CD4-positive, CD25-positive, alpha-beta regulatory T cell (primary cell): ENCODE measurements around the gene LCMT1. TPM values are rescaled to one million over a fixed set of nuclear protein-coding genes. Genes with fewer than 3 reads are reported as not detected.

Experiments
- ATAC-seq, 2 donors: fragments of 150-1000 bp; cut with Tn5 transposase; one replicate each; pipeline ENCODE4 v1.10.0; 2021; ENCODE audit warnings: low read depth in 2 of 2, moderate number of reproducible peaks in 2 of 2, moderate library complexity in 1 of 2
- DNase-seq, 3 donors: peaks; one replicate each; pipeline versions ENCODE4 v3.0.0 to v3.0.0-alpha.2; 2012 to 2022; ENCODE audit warnings: mixed read lengths in 1 of 3
- H3K27ac ChIP-seq: one replicate; pipeline ENCODE4 v1.7.0; 2013; ENCODE audit warnings: mild to moderate bottlenecking, low read length; ENCODE audit not compliant: insufficient read depth, poor library complexity, severe bottlenecking
- H3K27me3 ChIP-seq: one replicate; pipeline ENCODE4 v1.7.0; 2013; ENCODE audit warnings: low read length; ENCODE audit not compliant: control insufficient read depth, insufficient read depth
- H3K36me3 ChIP-seq: one replicate; pipeline ENCODE4 v1.7.0; 2013; ENCODE audit warnings: mild to moderate bottlenecking, low read length, moderate library complexity; ENCODE audit not compliant: control insufficient read depth, insufficient read depth
- H3K4me1 ChIP-seq: 2 replicates; pipeline ENCODE4 v1.7.0; 2013; ENCODE audit warnings: mild to moderate bottlenecking, low read length; ENCODE audit not compliant: insufficient read depth, control insufficient read depth, poor library complexity, severe bottlenecking
- H3K4me3 ChIP-seq: one replicate; pipeline ENCODE4 v1.7.0; 2013; ENCODE audit warnings: low read depth, mild to moderate bottlenecking, low read length, moderate library complexity
- H3K9me3 ChIP-seq, 2 experiments: 1 replicate in 1 of 2; 2 replicates in 1 of 2; pipeline ENCODE4 v1.7.0; 2013; ENCODE audit warnings: low read length in 2 of 2, mild to moderate bottlenecking in 1 of 2, moderate library complexity in 1 of 2; ENCODE audit not compliant: control insufficient read depth in 2 of 2
- H3K27ac Mint-ChIP-seq, 3 donors: one replicate each; pipeline ENCODE4 v1.8.0; 2020 to 2022; ENCODE audit warnings: mild to moderate bottlenecking in 3 of 3, mixed read lengths in 3 of 3, moderate library complexity in 2 of 3
- H3K27me3 Mint-ChIP-seq: one replicate; pipeline ENCODE4 v1.8.0; 2022; ENCODE audit warnings: mild to moderate bottlenecking, mixed read lengths
- H3K36me3 Mint-ChIP-seq: one replicate; pipeline ENCODE4 v1.8.0; 2020; ENCODE audit warnings: mixed read lengths
- H3K4me1 Mint-ChIP-seq, 4 donors: one replicate each; pipeline ENCODE4 v1.8.0; 2020 to 2022; ENCODE audit warnings: mixed read lengths in 4 of 4, mild to moderate bottlenecking in 1 of 4
- H3K4me3 Mint-ChIP-seq, 4 donors: one replicate each; pipeline ENCODE4 v1.8.0; 2020 to 2022; ENCODE audit warnings: mild to moderate bottlenecking in 4 of 4, mixed read lengths in 4 of 4, moderate library complexity in 3 of 4
- H3K9me3 Mint-ChIP-seq, 7 donors: one replicate each; pipeline ENCODE4 v1.8.0; 2020 to 2022; ENCODE audit warnings: mixed read lengths in 7 of 7, mild to moderate bottlenecking in 3 of 7, moderate library complexity in 2 of 7
- polyA plus RNA-seq, 4 donors: library from polyadenylated mRNA; unstranded; fragments of 300-500 nt; fragmentation: Illumina TruSeq; gene quantifications; one replicate each; pipeline ENCODE4 v1.2.3, GENCODE V29; 2021
- total RNA-seq: library from RNA; stranded (reverse); gene quantifications from one replicate; pipeline ENCODE4 v1.2.3, GENCODE V29; 2022

Gene LCMT1
- total and polyA plus RNA-seq, 5 donors from 2014 or later = 44.0 to 70.3 (median 50.5) TPM

- Histone ChIP-seq H3K27me3 (no peaks in the 10 kb centered on the region), H3K36me3 (no peaks in the 10 kb centered on the region), H3K4me1 (no peaks in the 10 kb centered on the region), H3K4me3 (no peak overlapping the region), H3K27ac (no peak overlapping the region), H3K9me3 (no peaks in the 10 kb centered on the region)
- Mint-ChIP-seq H3K36me3 (no peaks in the 10 kb centered on the region), H3K4me1 (no peaks in the 10 kb centered on the region), H3K27ac (peak overlapping the region in 1 of 3 donors; percentile 62), H3K27me3 (peaks cover 9% of the 10 kb centered on the region), H3K4me3 (no peak overlapping the region), H3K9me3 (no peaks in the 10 kb centered on the region)
- ATAC-seq (no peak), DNase-seq (no peak)
Measured at GRCh38 chr16:25210758-25211157, 99.2 kb downstream of the LCMT1 start.

GRCh38 chr16:25212636-25213035, 101.1 kb downstream of the LCMT1 start:
- H3K27ac Mint-ChIP-seq = no peak overlapping the region
- Histone ChIP-seq H3K27ac (no peak overlapping the region), H3K36me3 (no peaks in the 10 kb centered on the region), H3K4me1 (no peaks in the 10 kb centered on the region), H3K27me3 (no peaks in the 10 kb centered on the region), H3K9me3 (no peaks in the 10 kb centered on the region), H3K4me3 (no peak overlapping the region)
- no peak overlapping the region for H3K4me3 Mint-ChIP-seq
- H3K9me3 Mint-ChIP-seq = no peaks in the 10 kb centered on the region
- ATAC-seq = no peak
- H3K36me3 Mint-ChIP-seq = no peaks in the 10 kb centered on the region
- H3K4me1 Mint-ChIP-seq = no peaks in the 10 kb centered on the region
- DNase-seq = no peak
- peaks cover 9% of the 10 kb centered on the region for H3K27me3 Mint-ChIP-seq

- H3K4me1 ChIP-seq = no peaks in the 10 kb centered on the region
- no peaks in the 10 kb centered on the region for H3K9me3 Mint-ChIP-seq
- no peak overlapping the region for H3K4me3 Mint-ChIP-seq
- no peak overlapping the region for H3K27ac Mint-ChIP-seq
- H3K36me3 ChIP-seq = no peaks in the 10 kb centered on the region
- no peaks in the 10 kb centered on the region for H3K36me3 Mint-ChIP-seq
- H3K4me3 ChIP-seq = no peak overlapping the region
- no peaks in the 10 kb centered on the region for H3K27me3 ChIP-seq
- H3K27ac ChIP-seq = no peak overlapping the region
- ATAC-seq = no peak
- no peaks in the 10 kb centered on the region for H3K4me1 Mint-ChIP-seq
- peaks cover 14% of the 10 kb centered on the region for H3K27me3 Mint-ChIP-seq
- no peaks in the 10 kb centered on the region for H3K9me3 ChIP-seq
- DNase-seq = no peak
Measured at GRCh38 chr16:25213709-25214397, 102.3 kb downstream of the LCMT1 start.

- Histone ChIP-seq H3K27me3 (no peaks in the 10 kb centered on the region), H3K27ac (no peak overlapping the region), H3K4me3 (no peak overlapping the region), H3K4me1 (no peaks in the 10 kb centered on the region), H3K36me3 (no peaks in the 10 kb centered on the region), H3K9me3 (no peaks in the 10 kb centered on the region)
- no peak overlapping the region for H3K27ac Mint-ChIP-seq
- ATAC-seq = no peak
- H3K9me3 Mint-ChIP-seq = no peaks in the 10 kb centered on the region
- H3K4me1 Mint-ChIP-seq = no peaks in the 10 kb centered on the region
- DNase-seq = no peak
- no peak overlapping the region for H3K4me3 Mint-ChIP-seq
- no peaks in the 10 kb centered on the region for H3K36me3 Mint-ChIP-seq
- peaks cover 8% of the 10 kb centered on the region for H3K27me3 Mint-ChIP-seq
Measured at GRCh38 chr16:25217112-25217511, 105.6 kb downstream of the LCMT1 start.

GRCh38 chr16:25217921-25218320, 106.4 kb downstream of the LCMT1 start:
- H3K36me3 ChIP-seq = no peaks in the 10 kb centered on the region
- Mint-ChIP-seq H3K4me3 (no peak overlapping the region), H3K27ac (no peak overlapping the region), H3K27me3 (peaks cover 8% of the 10 kb centered on the region), H3K4me1 (no peaks in the 10 kb centered on the region), H3K9me3 (no peaks in the 10 kb centered on the region), H3K36me3 (no peaks in the 10 kb centered on the region)
- no peaks in the 10 kb centered on the region for H3K9me3 ChIP-seq
- H3K27me3 ChIP-seq = no peaks in the 10 kb centered on the region
- ATAC-seq = no peak
- H3K4me1 ChIP-seq = no peaks in the 10 kb centered on the region
- DNase-seq = no peak
- no peak overlapping the region for H3K27ac ChIP-seq
- no peak overlapping the region for H3K4me3 ChIP-seq

- no peak overlapping the region for H3K27ac ChIP-seq
- no peaks in the 10 kb centered on the region for H3K9me3 ChIP-seq
- ATAC-seq (no peak), DNase-seq (no peak)
- H3K27me3 ChIP-seq = no peaks in the 10 kb centered on the region
- H3K9me3 Mint-ChIP-seq = no peaks in the 10 kb centered on the region
- H3K4me3 ChIP-seq = no peak overlapping the region
- H3K27me3 Mint-ChIP-seq = peaks cover 8% of the 10 kb centered on the region
- H3K27ac Mint-ChIP-seq = no peak overlapping the region
- no peaks in the 10 kb centered on the region for H3K4me1 Mint-ChIP-seq
- H3K36me3 ChIP-seq = no peaks in the 10 kb centered on the region
- H3K36me3 Mint-ChIP-seq = no peaks in the 10 kb centered on the region
- no peaks in the 10 kb centered on the region for H3K4me1 ChIP-seq
- no peak overlapping the region for H3K4me3 Mint-ChIP-seq
Measured at GRCh38 chr16:25219070-25219737, 107.7 kb downstream of the LCMT1 start.

- H3K27ac ChIP-seq = no peak overlapping the region
- Mint-ChIP-seq H3K27ac (peak overlapping the region in 1 of 3 donors; percentile 62), H3K4me1 (peaks cover 0 to 3% (median 0%) of the 10 kb centered on the region in 4 donors), H3K36me3 (no peaks in the 10 kb centered on the region), H3K9me3 (no peaks in the 10 kb centered on the region), H3K27me3 (peaks cover 5% of the 10 kb centered on the region), H3K4me3 (no peak overlapping the region)
- H3K4me1 ChIP-seq = no peaks in the 10 kb centered on the region
- H3K4me3 ChIP-seq = no peak overlapping the region
- H3K9me3 ChIP-seq = no peaks in the 10 kb centered on the region
- DNase-seq (no peak), ATAC-seq (no peak)
- H3K36me3 ChIP-seq = no peaks in the 10 kb centered on the region
- H3K27me3 ChIP-seq = no peaks in the 10 kb centered on the region
Measured at GRCh38 chr16:25222959-25223358, 111.4 kb downstream of the LCMT1 start.

- no peaks in the 10 kb centered on the region for H3K9me3 ChIP-seq
- ATAC-seq (no peak), DNase-seq (no peak)
- no peaks in the 10 kb centered on the region for H3K4me1 ChIP-seq
- Mint-ChIP-seq H3K27me3 (no peaks in the 10 kb centered on the region), H3K27ac (no peak overlapping the region), H3K9me3 (no peaks in the 10 kb centered on the region), H3K36me3 (no peaks in the 10 kb centered on the region), H3K4me3 (no peak overlapping the region), H3K4me1 (peaks cover 0 to 3% (median 0%) of the 10 kb centered on the region in 4 donors)
- no peak overlapping the region for H3K4me3 ChIP-seq
- no peaks in the 10 kb centered on the region for H3K27me3 ChIP-seq
- no peak overlapping the region for H3K27ac ChIP-seq
- H3K36me3 ChIP-seq = no peaks in the 10 kb centered on the region
Measured at GRCh38 chr16:25223964-25224363, 112.4 kb downstream of the LCMT1 start.
